Natural killer cell (primary cell): ENCODE measurements around the gene ZNF205. TPM values are rescaled to one million over a fixed set of nuclear protein-coding genes. Genes with fewer than 3 reads are reported as not detected.
"Not testable (repeated sequence)": the region's sequence is repeated elsewhere in the genome, so short reads cannot be mapped to it uniquely, and the experiment has no call there.

Experiments
- ATAC-seq, 3 donors: fragments of 150-1000 bp in 2 of 3; fragments of 200-7000 bp in 1 of 3; cut with Tn5 transposase; 1 replicate in 1 of 3; 2 replicates in 2 of 3; pipeline ENCODE4 v1.10.0; 2021; ENCODE audit warnings: mild to moderate bottlenecking in 2 of 3, moderate library complexity in 2 of 3
- DNase-seq, 2 donors: peaks; one replicate each; pipeline versions ENCODE4 v3.0.0 to v3.0.0-alpha.2; 2013 to 2021; ENCODE audit warnings: mixed read lengths in 1 of 2
- H3K27ac ChIP-seq: one replicate; pipeline ENCODE4 v1.5.1; 2013; ENCODE audit warnings: mild to moderate bottlenecking, low read length
- H3K27me3 ChIP-seq: one replicate; pipeline ENCODE4 v1.6.1; 2013; ENCODE audit warnings: low read length; ENCODE audit not compliant: control insufficient read depth, insufficient read depth
- H3K36me3 ChIP-seq: one replicate; pipeline ENCODE4 v1.6.1; 2013; ENCODE audit warnings: low read length; ENCODE audit not compliant: control insufficient read depth, insufficient read depth
- H3K4me1 ChIP-seq: one replicate; pipeline ENCODE4 v1.6.1; 2013; ENCODE audit warnings: low read length; ENCODE audit not compliant: control insufficient read depth, insufficient read depth
- H3K4me3 ChIP-seq: one replicate; pipeline ENCODE4 v1.5.1; 2013; ENCODE audit warnings: low read length
- H3K9me3 ChIP-seq: one replicate; pipeline ENCODE4 v1.6.1; 2013; ENCODE audit warnings: low read length; ENCODE audit not compliant: control insufficient read depth, insufficient read depth
- H3K27ac Mint-ChIP-seq, 2 donors: one replicate each; pipeline ENCODE4 v1.8.0; 2022; ENCODE audit warnings: mild to moderate bottlenecking in 2 of 2, mixed read lengths in 2 of 2, moderate library complexity in 1 of 2
- H3K27me3 Mint-ChIP-seq, 2 donors: one replicate each; pipeline ENCODE4 v1.8.0; 2022; ENCODE audit warnings: low read depth in 2 of 2, mixed read lengths in 2 of 2
- H3K36me3 Mint-ChIP-seq: one replicate; pipeline ENCODE4 v1.8.0; 2022; ENCODE audit warnings: mixed read lengths
- H3K4me1 Mint-ChIP-seq, 2 donors: one replicate each; pipeline ENCODE4 v1.8.0; 2022; ENCODE audit warnings: mixed read lengths in 2 of 2
- H3K4me3 Mint-ChIP-seq: one replicate; pipeline ENCODE4 v1.8.0; 2022; ENCODE audit warnings: mild to moderate bottlenecking, moderate library complexity, mixed read lengths
- H3K9me3 Mint-ChIP-seq, 2 donors: one replicate each; pipeline ENCODE4 v1.8.0; 2022; ENCODE audit warnings: mixed read lengths in 2 of 2
- CTCF ChIP-seq: fragments of 200-600 bp; IDR thresholded peaks from one replicate; pipeline ENCODE4 v1.8.0; 2022; ENCODE audit warnings: antibody characterized with exemption
- WGBS: methylation state at CpG from one replicate; pipeline ENCODE4 v1.1.7; 2013; ENCODE audit warnings: missing lambda C conversion rate; ENCODE audit not compliant: insufficient coverage; 5-methylcytosine and 5-hydroxymethylcytosine counted together
- intact Hi-C: fragments of 100-400 bp; cut with micrococcal nuclease; formaldehyde crosslinking; loops from one replicate; pipeline ENCODE4 v1.14.2; 2022
- total RNA-seq, 4 donors: library from RNA; stranded (reverse); fragments of 120-200 nt in 1 of 4; gene quantifications; one replicate each; pipeline versions ENCODE4 v1.2.3 to v1.2.4, GENCODE V29; 2013 to 2022

Gene ZNF205
- total RNA-seq, 3 donors from 2014 or later (not counting 1 experiment from before 2014, with no cell fraction given): 0.16 TPM; not detected in 2

- Mint-ChIP-seq H3K4me1 (peaks cover 36 to 68% of the 10 kb centered on the region in 2 donors), H3K4me3 (peak overlapping the region; percentile 96), H3K27ac (peak overlapping the region; percentile 92 to 95), H3K27me3 (no peaks in the 10 kb centered on the region), H3K9me3 (no peaks in the 10 kb centered on the region), H3K36me3 (no peaks in the 10 kb centered on the region)
- WGBS: 72% methylated on average over 26 of the region's 26 CpGs
- Histone ChIP-seq H3K4me3 (peak overlapping the region; percentile 55), H3K4me1 (peaks cover 68% of the 10 kb centered on the region), H3K9me3 (no peaks in the 10 kb centered on the region), H3K36me3 (peaks cover 13% of the 10 kb centered on the region), H3K27me3 (no peaks in the 10 kb centered on the region), H3K27ac (peak overlapping the region; percentile 90)
- intact Hi-C loops: no loop called here
- no peak for DNase-seq
- TF ChIP-seq CTCF: no peak
- peak in 2 of 3 donors; percentile 10 to 19 for ATAC-seq
Observed at GRCh38 chr16:3065742-3066439, 46.5 kb upstream of the ZNF205 start.

- peak overlapping the region; percentile 96 for H3K4me3 Mint-ChIP-seq
- 74% methylated on average over 7 of the region's 7 CpGs for WGBS
- no peaks in the 10 kb centered on the region for H3K27me3 Mint-ChIP-seq
- Histone ChIP-seq H3K27ac (peak overlapping the region; percentile 90), H3K36me3 (peaks cover 13% of the 10 kb centered on the region), H3K4me3 (peak overlapping the region; percentile 55), H3K27me3 (no peaks in the 10 kb centered on the region), H3K9me3 (no peaks in the 10 kb centered on the region), H3K4me1 (peaks cover 73% of the 10 kb centered on the region)
- H3K36me3 Mint-ChIP-seq: no peaks in the 10 kb centered on the region
- DNase-seq: peak in 1 of 2 donors; percentile 33
- no peak for TF ChIP-seq CTCF
- no peaks in the 10 kb centered on the region for H3K9me3 Mint-ChIP-seq
- intact Hi-C loops: no loop called here
- ATAC-seq: no peak
- H3K27ac Mint-ChIP-seq: peak overlapping the region; percentile 92 to 95
- peaks cover 41 to 73% of the 10 kb centered on the region in 2 donors for H3K4me1 Mint-ChIP-seq
Observed at GRCh38 chr16:3066440-3066748, 46.0 kb upstream of the ZNF205 start.

- H3K27ac ChIP-seq: peak overlapping the region; percentile 69
- 46% methylated on average over 3 of the region's 4 CpGs for WGBS
- peaks cover 94% of the 10 kb centered on the region for H3K4me1 ChIP-seq
- peaks cover 57 to 84% of the 10 kb centered on the region in 2 donors for H3K4me1 Mint-ChIP-seq
- TF ChIP-seq CTCF: no peak
- no peaks in the 10 kb centered on the region for H3K9me3 Mint-ChIP-seq
- peak overlapping the region; percentile 92 to 95 for H3K27ac Mint-ChIP-seq
- H3K27me3 ChIP-seq: no peaks in the 10 kb centered on the region
- peak overlapping the region; percentile 96 for H3K4me3 Mint-ChIP-seq
- H3K36me3 Mint-ChIP-seq: no peaks in the 10 kb centered on the region
- peak in 1 of 2 donors; percentile 37 for DNase-seq
- H3K4me3 ChIP-seq: peak overlapping the region; percentile 55
- H3K9me3 ChIP-seq: no peaks in the 10 kb centered on the region
- H3K36me3 ChIP-seq: peaks cover 13% of the 10 kb centered on the region
- no peaks in the 10 kb centered on the region for H3K27me3 Mint-ChIP-seq
- ATAC-seq: no peak
- intact Hi-C loops: no loop called here
Observed at GRCh38 chr16:3068487-3068886, 43.9 kb upstream of the ZNF205 start.

GRCh38 chr16:3069146-3069545 lies 43.2 kb upstream of the ZNF205 start:
- H3K36me3 Mint-ChIP-seq, intact Hi-C loops, ATAC-seq, H3K27me3 ChIP-seq, H3K9me3 Mint-ChIP-seq, H3K9me3 ChIP-seq, H3K27me3 Mint-ChIP-seq, H3K4me3 ChIP-seq, DNase-seq: not testable (repeated sequence)
- 89% methylated on average over 10 of the region's 11 CpGs for WGBS
- H3K27ac ChIP-seq: peak overlapping the region; percentile 41
- peaks cover 99% of the 10 kb centered on the region for H3K4me1 ChIP-seq
- H3K36me3 ChIP-seq: peaks cover 13% of the 10 kb centered on the region
- H3K4me3 Mint-ChIP-seq: peak overlapping the region; percentile 73
- H3K27ac Mint-ChIP-seq: peak overlapping the region; percentile 92 to 95
- H3K4me1 Mint-ChIP-seq: peaks cover 63 to 85% of the 10 kb centered on the region in 2 donors
